Activated CD4-positive, alpha-beta T cell treated with anti-CD3 and anti-CD28 coated beads, Interleukin-10, Interleukin-2, amounts not matched to agents 100 ng/mL and 50 ng/mL, durations not matched to agents 16 hours and 8 hours (primary cell): Measurements from ENCODE around the gene SLC25A19.
"Not testable (repeated sequence)": the region's sequence is repeated elsewhere in the genome, so short reads cannot be mapped to it uniquely, and the experiment has no call there.

Source experiments
- DNase-seq: peaks from one replicate; pipeline ENCODE4 v3.0.0-alpha.2; 2020

Gene SLC25A19

GRCh38 chr17:75266316-75267152 is 22.7 kb downstream of the SLC25A19 start:
- no peak for DNase-seq

GRCh38 chr17:75265614-75266315 is 23.5 kb downstream of the SLC25A19 start:
- no peak for DNase-seq

- DNase-seq: no peak
These were observed 26.2 kb downstream of the SLC25A19 start for GRCh38 chr17:75263055-75263454.

- no peak for DNase-seq
These were observed 27.1 kb downstream of the SLC25A19 start for GRCh38 chr17:75262112-75262606.

- DNase-seq: peak; percentile 97
These were observed 27.7 kb downstream of the SLC25A19 start, which contains the start of the genes GGA3 and MRPS7 for GRCh38 chr17:75261336-75262111. TSS of gene GGA3 (minus strand) at chr17:75261606. CDS start at chr17:75261587, 19 bp downstream. TSS of gene MRPS7 (plus strand) at chr17:75261879. CDS start at chr17:75261901, 22 bp downstream.

- peak; percentile 63 for DNase-seq
These were observed 28.4 kb downstream of the SLC25A19 start for GRCh38 chr17:75260641-75261335.

- not testable (repeated sequence) for DNase-seq
These were observed 32.0 kb downstream of the SLC25A19 start for GRCh38 chr17:75257228-75257627.

- not testable (repeated sequence) for DNase-seq
These were observed 33.1 kb downstream of the SLC25A19 start for GRCh38 chr17:75255954-75256698.

- no peak for DNase-seq
These were observed 37.0 kb downstream of the SLC25A19 start for GRCh38 chr17:75252039-75252816.

GRCh38 chr17:75250009-75250471 is 39.2 kb downstream of the SLC25A19 start:
- peak; percentile 88 for DNase-seq

GRCh38 chr17:75249564-75249963 is 39.7 kb downstream of the SLC25A19 start:
- no peak for DNase-seq

GRCh38 chr17:75246404-75246803 is 42.8 kb downstream of the SLC25A19 start:
- DNase-seq: no peak

- DNase-seq: no peak
These were observed 44.2 kb downstream of the SLC25A19 start for GRCh38 chr17:75245011-75245410.

GRCh38 chr17:75244133-75244866 is 44.9 kb downstream of the SLC25A19 start:
- no peak for DNase-seq

- peak; percentile 49 for DNase-seq
These were observed 46.7 kb downstream of the SLC25A19 start for GRCh38 chr17:75242461-75243042.

GRCh38 chr17:75241996-75242460 is 47.2 kb downstream of the SLC25A19 start:
- DNase-seq: peak; percentile 26

GRCh38 chr17:75241502-75241901 is 47.7 kb downstream of the SLC25A19 start:
- no peak for DNase-seq

GRCh38 chr17:75241143-75241430 is 48.1 kb downstream of the SLC25A19 start:
- no peak for DNase-seq

GRCh38 chr17:75240394-75241142 is 48.7 kb downstream of the SLC25A19 start:
- DNase-seq: peak; percentile 48
